Medulla oblongata (tissue), 1 donor: Measurements from ENCODE around the gene ZNF366.
A peak's percentile ranks its signal among the peaks of the same experiment; 100 is the strongest.

Experiments used
- DNase-seq: peaks from one replicate; pipeline ENCODE4 v3.0.0-alpha.2; 2015; ENCODE audit errors: extremely low spot score

ZNF366 gene

GRCh38 chr5:72518001-72518683 lies 10.9 kb upstream of the ZNF366 start:
- DNase-seq, result peak; percentile 70

GRCh38 chr5:72516916-72517315 lies 9.7 kb upstream of the ZNF366 start:
- DNase-seq, result no peak

GRCh38 chr5:72515211-72515610 lies 8.0 kb upstream of the ZNF366 start:
- no peak for DNase-seq

GRCh38 chr5:72512593-72512860 lies 5.3 kb upstream of the ZNF366 start:
- no peak for DNase-seq

- DNase-seq, result no peak
Measured at GRCh38 chr5:72511774-72512592, 4.8 kb upstream of the ZNF366 start.

- DNase-seq, result no peak
Measured at GRCh38 chr5:72511366-72511765, 4.2 kb upstream of the ZNF366 start.

- DNase-seq, result peak; percentile 74
Measured at GRCh38 chr5:72510610-72511181, 3.5 kb upstream of the ZNF366 start.

GRCh38 chr5:72509401-72509800 lies 2.2 kb upstream of the ZNF366 start:
- peak; percentile 69 for DNase-seq

GRCh38 chr5:72508241-72509170 lies 1.3 kb upstream of the ZNF366 start:
- DNase-seq, result peak; percentile 27

- no peak for DNase-seq
Measured at GRCh38 chr5:72507907-72508238, 663 bp upstream of the ZNF366 start.

- DNase-seq, result no peak
Measured at GRCh38 chr5:72506158-72506549, 1.1 kb downstream of the ZNF366 start.

- DNase-seq, result no peak
Measured at GRCh38 chr5:72505539-72506157, 1.6 kb downstream of the ZNF366 start.

GRCh38 chr5:72505016-72505415 lies 2.2 kb downstream of the ZNF366 start:
- DNase-seq, result no peak

GRCh38 chr5:72503888-72504491 lies 3.2 kb downstream of the ZNF366 start:
- DNase-seq, result no peak

- peak; percentile 58 for DNase-seq
Measured at GRCh38 chr5:72501488-72501887, 5.7 kb downstream of the ZNF366 start.

GRCh38 chr5:72499730-72500129 lies 7.5 kb downstream of the ZNF366 start:
- DNase-seq, result no peak

- DNase-seq, result no peak
Measured at GRCh38 chr5:72499090-72499489, 8.1 kb downstream of the ZNF366 start.

GRCh38 chr5:72498284-72498683 lies 8.9 kb downstream of the ZNF366 start:
- no peak for DNase-seq

GRCh38 chr5:72497823-72498222 lies 9.4 kb downstream of the ZNF366 start:
- no peak for DNase-seq

- DNase-seq, result no peak
Measured at GRCh38 chr5:72495410-72495809, 11.8 kb downstream of the ZNF366 start.

GRCh38 chr5:72494623-72495124 lies 12.5 kb downstream of the ZNF366 start:
- no peak for DNase-seq
